Upper lobe of left lung (tissue), 6 donors: ENCODE measurements around the gene USP36. TPM values are rescaled to one million over a fixed set of nuclear protein-coding genes. Genes with fewer than 3 reads are reported as not detected.

ENCODE experiments used
- ATAC-seq, 2 donors: fragments of 200-7000 bp; cut with Tn5 transposase; one replicate each; pipeline ENCODE4 v1.9.1; 2022; ENCODE audit warnings: mild to moderate bottlenecking in 2 of 2, moderate library complexity in 2 of 2; ENCODE audit not compliant: low FRiP score in 2 of 2
- DNase-seq, 2 donors: peaks; one replicate each; pipeline ENCODE4 v3.0.0-alpha.2; 2019 to 2020
- H3K27ac ChIP-seq, 4 donors: fragments of 200-600 bp; sonication (generic); one replicate each; pipeline ENCODE4 v1.5.1; 2016 to 2019
- H3K27me3 ChIP-seq, 4 donors: fragments of 200-600 bp; sonication (generic); one replicate each; pipeline ENCODE4 v1.5.1; 2017 to 2019
- H3K36me3 ChIP-seq, 4 donors: fragments of 200-600 bp; sonication (generic); one replicate each; pipeline ENCODE4 v1.5.1; 2016 to 2019
- H3K4me1 ChIP-seq, 4 donors: fragments of 200-600 bp; sonication (generic); one replicate each; pipeline ENCODE4 v1.5.1; 2018 to 2019
- H3K4me3 ChIP-seq, 4 donors: fragments of 200-600 bp; sonication (generic); one replicate each; pipeline ENCODE4 v1.5.1; 2017 to 2019; ENCODE audit warnings: mild to moderate bottlenecking in 2 of 4, moderate library complexity in 1 of 4
- H3K9me3 ChIP-seq, 4 donors: fragments of 200-600 bp; sonication (generic); one replicate each; pipeline ENCODE4 v1.5.1; 2018 to 2019
- CTCF ChIP-seq, 6 experiments: fragments of 450-650 bp in 4 of 6; fragments of 200-600 bp in 2 of 6; sonication (generic) in 2 of 6; IDR thresholded peaks; one replicate each; pipeline ENCODE4 v1.5.1; 2016 to 2019; ENCODE audit warnings: antibody characterized with exemption in 6 of 6
- EP300 ChIP-seq, 4 donors: sonication (generic); formaldehyde crosslinking; IDR thresholded peaks; one replicate each; pipeline ENCODE4 v1.5.1; 2017; ENCODE audit warnings: antibody characterized with exemption in 4 of 4, control low read depth in 2 of 4
- POLR2A ChIP-seq, 4 donors: fragments of 450-650 bp; IDR thresholded peaks; one replicate each; pipeline ENCODE4 v1.5.1; 2016 to 2017; ENCODE audit warnings: antibody characterized with exemption in 4 of 4, mild to moderate bottlenecking in 2 of 4
- POLR2AphosphoS5 ChIP-seq, 2 donors: sonication (generic); formaldehyde crosslinking; IDR thresholded peaks; one replicate each; pipeline ENCODE4 v1.5.1; 2017; ENCODE audit warnings: antibody characterized with exemption in 2 of 2
- WGBS, 2 donors: methylation state at CpG; one replicate each; pipeline ENCODE4 v1.1.5; 2017 to 2018; 5-methylcytosine and 5-hydroxymethylcytosine counted together
- total RNA-seq, 6 donors: library from RNA; depleted of rRNA in 4 of 6; stranded (reverse); fragments of >200 nt in 4 of 6; gene quantifications; one replicate each; pipeline versions ENCODE4 v1.1.0 to v1.2.1, GENCODE V29; 2016 to 2021
- donor health status: DM: no; HTN: no; CAD: no; lungs with moderate emphysema.
- donor health status: DM: no; HTN: yes; CAD: no; lungs with severe emphysema.

The USP36 gene
- total RNA-seq, 6 donors from 2014 or later = 31.1 to 76.5 (median 55.4) TPM

GRCh38 chr17:78864117-78864516 lies 23.5 kb upstream of the USP36 start:
- TF ChIP-seq POLR2AphosphoS5 (IDR thresholded peaks at IDR 0.05) (no peak), EP300 (IDR thresholded peaks at IDR 0.05) (no peak), POLR2A (IDR thresholded peaks at IDR 0.05) (no peak), CTCF (IDR thresholded peaks at IDR 0.05) (no peak)
- Histone ChIP-seq H3K36me3 (peaks cover 0 to 18% (median 2%) of the 10 kb centered on the region in 4 donors), H3K4me1 (peaks cover 6 to 14% (median 11%) of the 10 kb centered on the region in 4 donors), H3K27me3 (no peaks in the 10 kb centered on the region), H3K9me3 (no peaks in the 10 kb centered on the region), H3K27ac (no peak overlapping the region), H3K4me3 (no peak overlapping the region)
- DNase-seq (no peak), ATAC-seq (no peak)
- WGBS, 2 donors = 33 to 57% methylated on average over 1 of the region's 1 CpG

GRCh38 chr17:78862073-78863023 lies 21.7 kb upstream of the USP36 start:
- H3K4me3 ChIP-seq = no peak overlapping the region
- ATAC-seq = peak; percentile 88 to 96
- H3K9me3 ChIP-seq = no peaks in the 10 kb centered on the region
- peak in 1 of 2 donors; percentile 80 for DNase-seq
- no peak for TF ChIP-seq CTCF (IDR thresholded peaks at IDR 0.05)
- TF ChIP-seq POLR2A (IDR thresholded peaks at IDR 0.05) = no peak
- TF ChIP-seq POLR2AphosphoS5 (IDR thresholded peaks at IDR 0.05) = peak in 1 of 2 donors; percentile 49
- TF ChIP-seq EP300 (IDR thresholded peaks at IDR 0.05) = peak in 1 of 4 donors; percentile 17
- H3K27me3 ChIP-seq = no peaks in the 10 kb centered on the region
- peaks cover 0 to 7% (median 1%) of the 10 kb centered on the region in 4 donors for H3K36me3 ChIP-seq
- H3K4me1 ChIP-seq = peaks cover 6 to 14% (median 11%) of the 10 kb centered on the region in 4 donors
- 71 to 79% methylated on average over 15 to 17 of the region's 17 CpGs for WGBS, 2 donors
- H3K27ac ChIP-seq = peak overlapping the region; percentile 28 to 75 (median 56)

- Histone ChIP-seq H3K27ac (peak overlapping the region in 3 of 4 donors; percentile 28 to 75 (median 62)), H3K4me1 (peaks cover 4 to 10% (median 7%) of the 10 kb centered on the region in 4 donors), H3K27me3 (no peaks in the 10 kb centered on the region), H3K9me3 (no peaks in the 10 kb centered on the region), H3K36me3 (peaks cover 0 to 18% (median 7%) of the 10 kb centered on the region in 4 donors), H3K4me3 (no peak overlapping the region)
- TF ChIP-seq POLR2AphosphoS5 (IDR thresholded peaks at IDR 0.05) (no peak), EP300 (IDR thresholded peaks at IDR 0.05) (no peak), CTCF (IDR thresholded peaks at IDR 0.05) (no peak), POLR2A (IDR thresholded peaks at IDR 0.05) (no peak)
- WGBS, 2 donors = 84 to 96% methylated on average over 4 of the region's 4 CpGs
- DNase-seq (no peak), ATAC-seq (no peak)
Observed at GRCh38 chr17:78861229-78861628, 20.6 kb upstream of the USP36 start.

- TF ChIP-seq POLR2AphosphoS5 (IDR thresholded peaks at IDR 0.05) = no peak
- TF ChIP-seq CTCF (IDR thresholded peaks at IDR 0.05) = no peak
- no peak for TF ChIP-seq EP300 (IDR thresholded peaks at IDR 0.05)
- TF ChIP-seq POLR2A (IDR thresholded peaks at IDR 0.05) = no peak
- no peak for DNase-seq
- peaks cover 0 to 37% (median 17%) of the 10 kb centered on the region in 4 donors for H3K36me3 ChIP-seq
- WGBS, 2 donors = 88 to 89% methylated on average over 4 of the region's 4 CpGs
- H3K4me3 ChIP-seq = no peak overlapping the region
- H3K27me3 ChIP-seq = no peaks in the 10 kb centered on the region
- H3K27ac ChIP-seq = no peak overlapping the region
- H3K4me1 ChIP-seq = peaks cover 0 to 4% (median 0%) of the 10 kb centered on the region in 4 donors
- no peaks in the 10 kb centered on the region for H3K9me3 ChIP-seq
- ATAC-seq = no peak
Observed at GRCh38 chr17:78859051-78859450, 18.4 kb upstream of the USP36 start.
